GM21576 (cell line): ENCODE data around the gene CAPN2.

Source experiments
- ATAC-seq: cut with Tn5 transposase; IDR thresholded peaks from one replicate; pipeline ENCODE4 v1.9.1; 2021; ENCODE audit warnings: mild to moderate bottlenecking, moderate library complexity; ENCODE audit not compliant: unreplicated experiment

The CAPN2 gene

DNA sequence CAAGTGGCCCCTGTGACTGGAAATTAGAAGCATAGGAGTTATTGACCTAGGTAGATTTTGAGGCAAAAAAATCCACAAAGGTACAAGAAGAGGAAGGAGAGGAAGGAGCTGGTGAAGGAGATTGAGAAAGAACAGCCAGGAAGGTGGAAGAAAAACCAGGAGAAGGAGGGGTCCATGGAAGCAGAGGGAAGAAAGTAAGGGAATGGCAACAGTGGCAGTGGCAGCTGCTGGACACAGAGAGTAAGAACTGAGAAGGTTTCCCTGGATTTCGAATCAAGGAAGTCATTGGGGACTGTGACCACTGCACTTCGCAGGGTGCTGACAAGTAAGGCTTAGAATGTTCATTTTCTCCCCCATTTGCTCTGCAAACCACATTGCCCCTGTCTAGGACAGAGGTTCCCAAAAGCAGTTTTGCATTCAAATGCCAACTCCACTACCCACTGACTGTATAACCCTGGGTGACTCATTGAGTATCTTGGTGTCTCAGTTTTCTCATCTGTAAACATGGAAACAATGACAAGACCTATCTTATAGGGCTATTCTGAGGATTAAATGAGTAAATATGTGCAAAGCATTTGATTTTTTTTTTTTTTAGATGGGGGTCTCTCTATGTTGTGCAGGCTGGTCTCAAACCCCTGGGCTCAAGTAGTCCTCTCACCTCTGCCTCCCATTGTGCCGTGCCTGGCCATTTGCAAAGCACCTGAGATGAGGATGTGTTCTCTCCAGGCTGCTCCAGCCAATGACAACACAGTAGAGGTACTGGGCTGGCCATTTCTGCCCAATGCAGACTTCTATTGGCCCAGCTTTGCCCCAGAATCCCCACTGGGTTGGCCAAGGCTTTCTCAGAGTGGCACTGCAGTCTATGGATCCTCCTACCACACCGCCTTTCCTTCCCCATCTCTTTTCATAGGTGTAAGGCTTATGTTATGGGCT, 9.3 kb upstream of the CAPN2 start:
- ATAC-seq: no peak

DNA sequence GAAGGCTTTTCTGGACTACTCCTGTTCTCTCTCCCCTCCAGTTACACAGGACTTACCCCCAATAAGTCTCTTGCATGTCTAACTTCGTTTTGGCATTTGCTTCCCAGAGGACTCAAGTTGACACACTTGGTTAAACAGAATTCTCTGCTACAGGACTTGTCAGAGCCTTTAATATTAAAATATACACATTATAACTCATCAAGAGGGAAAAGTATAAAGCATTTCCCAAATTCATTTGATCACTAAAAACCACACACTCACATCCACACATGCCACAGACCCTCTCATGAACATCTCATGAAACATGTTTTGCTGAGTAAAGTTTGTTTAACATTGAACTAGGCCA, 8.7 kb upstream of the CAPN2 start:
- no peak for ATAC-seq

DNA sequence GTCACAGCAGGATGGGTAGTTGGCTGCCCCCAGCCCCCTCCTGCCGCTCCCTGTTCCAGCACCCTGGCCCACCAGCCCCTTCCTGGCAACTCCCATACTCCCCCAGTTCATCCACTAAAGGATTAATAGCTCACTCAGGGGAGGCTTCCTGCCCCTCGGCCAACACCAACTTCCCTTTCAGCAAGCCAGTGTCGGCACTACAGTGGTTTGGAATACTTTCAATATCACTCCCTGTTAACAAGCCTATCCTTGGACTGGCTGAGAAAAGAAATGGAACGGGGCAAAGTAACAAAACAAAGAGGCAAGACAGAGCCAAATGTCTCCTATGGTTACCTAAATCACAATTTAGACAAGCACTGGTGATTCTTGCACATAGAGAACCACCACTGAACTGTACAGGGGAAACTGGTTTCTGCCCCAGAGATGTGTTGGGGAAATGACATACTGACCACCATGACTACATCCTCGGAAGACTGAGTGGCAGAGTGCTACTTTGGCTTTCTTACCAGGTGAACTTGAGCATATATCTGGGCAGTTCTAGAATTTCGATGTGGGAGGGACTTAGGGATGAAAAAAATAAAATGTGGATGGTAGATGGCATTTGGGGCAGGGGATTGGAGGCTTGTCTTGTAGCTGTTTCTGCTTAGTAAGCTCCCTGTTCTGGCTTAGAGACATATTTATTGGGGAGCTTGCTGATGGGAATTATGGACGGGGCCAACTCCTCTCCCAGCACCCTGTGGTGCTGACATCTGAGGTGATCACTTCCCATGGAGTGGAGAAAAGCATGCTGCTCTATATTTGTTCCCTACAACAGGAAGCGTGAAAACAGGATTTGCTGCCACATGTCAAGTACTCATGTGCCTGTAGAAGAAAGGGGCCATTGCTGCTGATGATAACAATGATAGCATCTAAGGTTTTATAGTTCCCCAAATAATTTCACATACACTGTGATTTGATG, 7.1 kb upstream of the CAPN2 start:
- no peak for ATAC-seq

DNA sequence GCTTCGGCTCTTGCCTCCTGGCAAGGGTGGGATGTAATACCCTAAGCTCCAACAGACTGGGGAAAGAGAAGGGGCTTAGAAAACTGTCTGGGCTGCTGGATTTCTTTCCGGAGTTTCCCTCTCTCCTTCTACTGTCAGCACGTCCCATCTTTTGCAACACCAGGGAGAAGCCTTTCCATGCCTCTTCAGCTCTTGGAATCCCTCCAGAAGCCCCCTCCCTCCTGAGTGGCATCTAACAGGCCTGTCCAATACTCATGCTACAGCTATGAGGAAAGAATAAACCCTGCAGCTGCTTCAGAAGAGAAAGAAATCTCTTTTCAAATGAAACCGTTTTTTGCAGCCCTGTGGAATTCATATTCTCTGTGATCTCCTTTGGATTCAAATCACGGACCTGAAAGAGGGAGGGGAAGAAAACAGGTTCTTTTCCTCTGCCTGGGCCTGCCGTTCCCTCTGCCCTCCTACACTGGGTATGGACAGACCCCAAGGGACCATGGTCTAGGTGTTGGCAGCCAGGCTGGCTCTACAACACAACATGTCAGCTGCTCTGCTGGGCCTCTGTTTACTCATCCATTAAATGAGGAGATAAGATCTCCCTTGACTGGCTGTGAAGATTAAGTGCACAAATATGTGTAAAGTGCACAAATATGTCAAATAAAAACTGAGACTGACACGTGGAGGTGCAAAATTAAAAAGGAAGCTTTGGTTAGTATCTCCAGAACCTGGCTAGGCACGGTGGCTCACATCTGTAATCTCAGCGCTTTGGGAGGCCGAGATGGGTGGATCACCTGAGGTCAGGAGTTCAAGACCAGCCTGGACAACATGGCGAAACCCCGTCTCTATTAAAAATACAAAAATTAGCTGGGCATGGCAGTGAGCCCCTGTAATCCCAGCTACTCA, 6.0 kb upstream of the CAPN2 start:
- ATAC-seq: no peak

- no peak for ATAC-seq
These were observed 4.9 kb upstream of the CAPN2 start for GRCh38 chr1:223707256-223708000.

DNA sequence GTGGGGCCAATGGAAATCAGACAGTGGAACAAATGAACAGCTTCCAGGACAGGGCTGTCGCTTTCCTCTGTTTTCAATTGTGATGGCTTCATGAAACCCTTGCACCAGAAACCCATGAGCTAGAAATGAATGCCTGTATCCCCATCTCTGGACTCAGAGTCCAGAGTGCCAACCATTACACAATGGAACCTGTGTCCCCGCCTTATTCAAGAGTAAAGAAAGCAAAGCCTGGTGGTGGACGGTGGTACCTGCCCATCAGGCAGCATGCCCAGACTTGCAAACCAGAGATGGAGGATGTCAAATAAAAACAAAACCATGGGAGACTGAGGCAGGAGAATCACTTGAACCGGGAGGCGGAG, 4.4 kb upstream of the CAPN2 start:
- no peak for ATAC-seq

DNA sequence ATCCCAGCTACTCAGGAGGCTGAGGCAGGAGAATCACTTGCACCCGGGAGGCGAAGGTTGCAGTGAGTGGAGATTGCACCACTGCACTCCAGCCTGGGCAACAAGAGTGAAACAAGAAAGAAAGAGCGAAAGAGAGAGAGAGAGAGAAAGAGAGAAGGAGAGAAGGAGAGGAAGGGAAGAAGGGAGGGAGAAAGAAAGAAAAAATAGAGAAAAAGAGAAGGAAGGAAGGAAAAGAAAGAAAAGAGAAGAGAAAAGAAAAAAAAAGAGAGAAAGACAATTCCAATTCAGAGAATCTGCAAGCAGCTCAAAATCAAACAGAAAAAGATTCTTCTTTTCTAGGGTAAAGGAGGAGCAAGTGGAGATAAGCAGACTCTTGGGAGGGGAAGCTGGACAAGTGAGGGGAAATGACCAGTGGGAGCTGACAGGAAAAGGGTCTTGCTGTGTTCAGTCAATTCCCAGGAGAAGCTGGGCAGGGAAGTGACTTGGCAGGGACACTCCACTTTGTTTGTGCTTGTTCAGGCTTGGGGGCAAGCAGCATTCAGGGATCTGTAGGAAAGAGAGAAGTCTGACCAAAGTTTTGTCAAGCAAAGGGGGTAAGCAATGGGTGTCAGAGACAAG, 3.6 kb upstream of the CAPN2 start:
- ATAC-seq: no peak

- ATAC-seq: no peak
These were observed 2.7 kb upstream of the CAPN2 start for GRCh38 chr1:223709598-223709997.

DNA sequence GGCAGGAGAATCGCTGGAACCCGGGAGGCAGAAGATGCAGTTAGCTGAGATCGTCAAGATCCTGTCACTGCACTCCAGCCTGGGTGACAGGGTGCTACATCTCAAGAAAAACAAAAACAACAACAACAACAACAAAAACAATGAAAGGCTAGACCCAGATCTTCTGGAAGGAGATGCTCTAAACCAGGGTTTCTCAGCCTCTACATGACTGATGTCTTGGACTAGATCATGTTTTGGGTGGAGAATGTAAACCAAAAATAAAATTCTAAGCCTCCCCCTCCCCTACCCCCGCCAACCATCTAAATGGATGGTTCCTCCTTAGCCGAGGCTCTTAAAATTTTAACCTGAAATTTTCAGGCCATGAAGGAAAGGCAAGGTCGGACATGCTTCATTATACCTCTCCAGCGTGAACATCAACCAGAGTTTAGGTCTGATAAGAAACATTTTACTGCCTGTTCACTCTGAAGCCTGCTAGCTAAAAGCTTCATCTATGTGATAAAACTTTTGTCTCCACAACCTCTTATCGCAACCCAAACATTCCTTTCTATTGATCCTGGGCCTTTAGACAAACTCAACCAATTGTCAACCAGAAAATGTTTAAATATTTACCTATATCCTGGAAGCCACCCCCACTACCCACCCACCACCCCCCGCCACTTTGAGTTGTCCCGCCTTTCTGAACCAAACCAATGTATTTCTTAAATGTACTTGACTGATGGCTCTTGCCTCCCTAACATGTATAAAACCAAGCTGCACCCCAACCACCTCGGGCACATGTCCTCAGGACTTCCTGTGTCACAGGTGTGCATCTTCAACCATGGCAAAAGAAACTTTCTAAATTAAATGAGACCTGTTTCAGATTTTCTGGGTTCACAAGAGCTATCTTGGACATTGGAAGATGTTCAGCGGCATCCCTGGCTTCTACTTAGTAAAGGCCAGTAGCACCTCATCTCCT, 1.9 kb upstream of the CAPN2 start:
- no peak for ATAC-seq

DNA sequence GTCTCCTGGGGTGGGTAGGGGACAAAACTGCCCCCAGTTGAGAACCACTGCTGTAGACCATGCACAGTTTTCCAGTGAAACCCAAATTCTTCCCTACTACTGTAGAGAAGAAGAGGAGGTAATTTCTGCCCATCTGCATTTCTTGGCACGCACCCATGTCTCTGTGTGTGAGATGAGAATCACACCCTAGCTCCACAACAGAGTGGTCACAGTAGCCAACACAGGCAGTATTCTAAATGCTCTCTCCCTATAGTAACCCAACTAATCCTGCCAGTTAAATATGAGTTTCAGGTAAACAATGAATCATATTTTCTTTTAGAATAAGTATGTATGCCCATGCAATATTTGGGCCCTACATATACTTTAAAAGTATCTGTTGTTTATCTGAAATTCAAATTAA, 1.2 kb upstream of the CAPN2 start:
- ATAC-seq: no peak

DNA sequence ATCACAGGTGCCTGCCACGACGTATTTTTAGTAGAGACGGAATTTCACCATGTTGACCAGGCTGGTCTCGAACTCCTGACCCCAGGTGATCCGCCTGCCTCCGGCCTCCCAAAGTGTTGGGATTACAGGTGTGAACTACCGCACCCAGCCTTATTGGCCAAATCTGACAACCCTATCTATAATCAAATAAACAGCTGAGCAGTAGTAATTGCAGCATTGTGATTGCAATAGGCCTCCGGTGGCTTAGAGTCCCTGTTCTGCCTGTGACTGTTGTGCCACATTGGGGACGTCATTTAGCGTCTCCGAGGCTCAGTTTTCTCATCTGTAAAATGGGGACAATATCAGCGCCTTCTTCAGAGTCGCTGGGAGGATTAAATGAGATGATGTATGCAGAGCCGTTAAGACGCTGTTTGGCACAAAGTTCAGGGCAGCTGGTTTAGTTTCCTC, 569 bp upstream of the CAPN2 start:
- no peak for ATAC-seq

DNA sequence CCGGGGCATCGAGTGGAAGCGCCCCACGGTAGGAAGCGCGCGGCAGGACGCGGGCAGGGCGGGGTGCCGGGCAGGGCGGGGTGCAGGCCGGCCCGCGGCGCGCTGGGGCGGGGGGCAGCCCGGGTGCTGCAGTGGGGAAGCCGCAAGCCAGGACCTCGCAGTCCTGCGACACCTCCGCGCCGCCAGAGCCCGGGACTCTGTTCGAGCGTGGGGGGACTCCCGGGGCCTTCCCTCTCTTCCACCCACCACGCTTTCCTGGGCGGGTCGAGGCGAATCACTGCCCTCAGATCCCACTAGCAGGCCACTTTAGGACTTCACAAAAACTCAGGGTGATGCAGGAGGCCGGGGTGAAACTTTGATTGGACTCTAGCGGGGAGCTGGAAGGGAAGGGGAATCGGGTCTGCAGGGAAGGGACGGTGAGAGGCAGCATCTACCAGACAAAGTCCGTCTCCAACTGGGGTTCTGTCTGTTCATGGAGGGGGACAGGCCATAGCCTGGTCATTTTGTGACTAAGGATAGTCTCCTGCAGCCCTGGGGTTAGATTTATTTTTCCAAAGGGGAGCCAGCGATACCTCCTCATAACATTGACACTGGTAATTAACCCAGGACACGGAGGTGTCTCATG, 623 bp downstream of the CAPN2 start:
- peak; percentile 21 for ATAC-seq

- no peak for ATAC-seq
These were observed 1.4 kb downstream of the CAPN2 start for GRCh38 chr1:223713546-223714420.

- ATAC-seq: no peak
These were observed 2.0 kb downstream of the CAPN2 start for GRCh38 chr1:223714421-223714724.

DNA sequence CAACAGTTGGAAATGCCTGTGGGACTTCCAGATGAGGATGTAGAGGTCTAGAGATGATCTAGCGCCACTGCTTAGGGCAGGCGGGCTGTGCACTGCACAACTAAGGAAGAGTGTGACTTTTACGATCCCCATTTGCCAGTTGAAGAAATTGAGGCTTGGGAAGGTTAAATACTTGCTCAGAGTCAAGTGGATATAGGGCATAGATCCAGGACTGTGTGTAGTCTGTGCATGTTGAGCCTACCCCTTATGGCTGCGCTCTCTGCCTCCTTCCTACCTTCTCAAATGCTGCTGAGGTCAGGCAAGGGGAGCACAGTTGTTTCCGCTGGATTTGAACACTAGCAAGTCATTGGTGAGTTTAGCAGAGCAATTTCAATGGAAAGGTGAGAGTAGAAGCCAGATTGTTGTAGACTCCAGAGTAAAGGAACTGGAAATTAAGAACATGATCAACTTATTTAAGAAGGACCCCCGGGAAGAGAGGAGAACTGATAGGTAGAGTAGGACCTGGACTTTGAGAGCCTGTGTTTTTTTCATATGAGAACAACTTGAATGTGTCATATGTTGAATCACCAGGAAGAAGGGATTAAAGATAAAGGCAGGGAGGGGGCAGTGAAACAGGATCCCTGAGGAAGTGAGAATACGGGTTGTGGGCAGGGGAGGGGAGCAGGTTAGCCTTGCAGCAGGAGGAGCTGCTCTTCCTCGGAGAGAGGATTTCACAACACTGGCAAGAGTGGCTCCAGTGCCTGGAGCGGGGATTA, 2.7 kb downstream of the CAPN2 start:
- no peak for ATAC-seq

DNA sequence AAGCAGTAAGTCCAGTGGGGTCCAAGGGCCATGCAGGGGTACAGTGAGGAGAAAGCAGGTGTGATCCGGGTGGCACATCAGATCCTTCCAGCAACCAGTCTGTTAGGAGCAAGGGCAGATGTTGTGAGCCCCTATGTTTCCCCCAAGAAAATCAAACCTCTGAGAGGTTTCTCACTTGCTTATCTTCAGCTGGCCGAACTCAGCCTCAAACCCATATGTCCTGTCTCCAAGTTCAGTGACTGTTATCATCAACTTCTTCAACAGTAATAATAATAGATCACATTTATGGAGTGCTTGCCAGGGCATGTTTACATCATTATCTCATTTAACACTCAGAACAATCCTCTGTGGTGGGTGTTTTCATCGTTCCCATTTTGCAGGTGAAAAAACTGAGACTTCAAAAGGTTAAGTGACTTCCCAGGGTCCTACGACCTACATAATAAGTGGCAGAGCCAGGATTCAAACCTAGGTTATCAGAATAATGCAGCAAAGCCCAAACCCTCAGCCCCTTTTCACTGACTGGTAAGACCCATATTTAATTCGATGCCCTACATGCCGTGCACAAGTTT, 3.3 kb downstream of the CAPN2 start:
- no peak for ATAC-seq
